GM12865 (cell line): Measurements from ENCODE around the gene STK35.
"Not testable (repeated sequence)": the region's sequence is repeated elsewhere in the genome, so short reads cannot be mapped to it uniquely, and the experiment has no call there.

Source experiments
- DNase-seq: peaks from one replicate; pipeline ENCODE4 v3.0.0; 2010; ENCODE audit warnings: low read depth
- H3K4me3 ChIP-seq: 2 replicates; pipeline ENCODE4 v1.5.1; 2011; ENCODE audit warnings: mild to moderate bottlenecking, low read depth, low read length, control low read depth
- TF ChIP-seq, protein P1 (sequence below): IDR thresholded peaks from 2 replicates; pipeline ENCODE4 v1.5.1; 2011; ENCODE audit warnings: low read length, control low read depth, low read depth, inconsistent platforms; ENCODE audit not compliant: insufficient read depth; ENCODE audit errors: missing control alignments

Gene STK35

DNA sequence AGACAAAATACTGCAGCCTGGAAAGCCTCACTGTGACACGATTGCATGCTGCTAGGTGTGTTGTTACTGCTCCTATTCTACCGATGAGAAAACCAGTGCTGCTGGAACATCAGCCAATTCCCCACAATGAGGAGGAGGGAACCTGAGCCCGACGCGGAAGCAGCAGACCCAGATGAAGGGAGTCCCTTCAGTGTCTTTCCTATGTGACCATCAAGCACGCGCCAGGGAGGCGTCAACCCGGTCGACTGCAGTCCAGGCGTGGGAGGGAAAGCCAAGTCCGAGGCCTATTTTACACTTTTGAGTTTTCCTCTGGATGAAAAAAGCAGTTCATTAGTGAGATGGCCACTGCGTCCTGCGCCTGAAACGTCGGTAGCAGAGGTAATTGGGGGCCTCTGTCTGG, 63.3 kb downstream of the STK35 start:
- no peak for DNase-seq
- TF ChIP-seq, protein P1, sequence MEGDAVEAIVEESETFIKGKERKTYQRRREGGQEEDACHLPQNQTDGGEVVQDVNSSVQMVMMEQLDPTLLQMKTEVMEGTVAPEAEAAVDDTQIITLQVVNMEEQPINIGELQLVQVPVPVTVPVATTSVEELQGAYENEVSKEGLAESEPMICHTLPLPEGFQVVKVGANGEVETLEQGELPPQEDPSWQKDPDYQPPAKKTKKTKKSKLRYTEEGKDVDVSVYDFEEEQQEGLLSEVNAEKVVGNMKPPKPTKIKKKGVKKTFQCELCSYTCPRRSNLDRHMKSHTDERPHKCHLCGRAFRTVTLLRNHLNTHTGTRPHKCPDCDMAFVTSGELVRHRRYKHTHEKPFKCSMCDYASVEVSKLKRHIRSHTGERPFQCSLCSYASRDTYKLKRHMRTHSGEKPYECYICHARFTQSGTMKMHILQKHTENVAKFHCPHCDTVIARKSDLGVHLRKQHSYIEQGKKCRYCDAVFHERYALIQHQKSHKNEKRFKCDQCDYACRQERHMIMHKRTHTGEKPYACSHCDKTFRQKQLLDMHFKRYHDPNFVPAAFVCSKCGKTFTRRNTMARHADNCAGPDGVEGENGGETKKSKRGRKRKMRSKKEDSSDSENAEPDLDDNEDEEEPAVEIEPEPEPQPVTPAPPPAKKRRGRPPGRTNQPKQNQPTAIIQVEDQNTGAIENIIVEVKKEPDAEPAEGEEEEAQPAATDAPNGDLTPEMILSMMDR = no peak

DNA sequence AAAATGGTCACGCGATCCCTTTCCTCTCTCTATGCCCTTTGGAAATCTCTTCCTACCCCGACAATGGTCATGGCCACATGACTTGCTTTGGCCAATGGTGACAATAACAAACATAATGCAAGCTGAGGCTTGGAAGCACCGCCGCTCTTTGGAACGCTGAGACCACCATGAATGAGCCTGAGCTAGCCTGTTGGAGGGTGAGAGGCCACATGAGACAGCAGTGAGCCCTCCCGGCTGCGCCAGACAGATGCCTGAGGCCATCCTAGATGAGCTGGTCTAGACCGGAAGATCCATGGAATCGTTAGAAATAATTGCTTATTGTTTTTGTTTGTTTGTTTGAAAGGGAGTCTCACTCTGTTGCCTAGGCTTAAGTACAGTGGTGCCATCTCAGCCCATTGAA, 64.2 kb downstream of the STK35 start:
- no peak for DNase-seq
- H3K4me3 ChIP-seq = no peak overlapping the region
- TF ChIP-seq, protein P1 = no peak

More for the DNA sequence above, 63.3 kb downstream of the STK35 start:
- H3K4me3 ChIP-seq = no peak overlapping the region

DNA sequence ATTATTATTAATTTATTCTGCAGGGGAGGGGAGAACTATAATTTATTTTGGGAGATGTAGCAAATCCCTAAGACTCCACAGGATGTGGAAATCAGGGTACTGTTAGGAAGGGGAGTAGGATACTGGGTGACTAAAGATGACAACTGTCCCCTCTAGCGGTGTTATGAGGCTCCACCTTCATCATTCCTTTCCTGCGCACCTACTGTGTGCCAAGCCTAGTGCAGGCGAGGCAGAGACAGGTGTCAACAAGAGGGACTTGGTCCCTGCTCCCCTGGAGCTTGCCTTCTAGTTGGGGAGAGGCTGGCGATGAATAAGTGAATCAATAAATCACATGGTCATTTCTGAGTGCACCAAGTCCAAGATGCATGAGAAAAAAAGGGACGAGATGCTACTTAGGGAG, 65.5 kb downstream of the STK35 start:
- DNase-seq = no peak
- H3K4me3 ChIP-seq = no peak overlapping the region
- TF ChIP-seq, protein P1 = no peak

DNA sequence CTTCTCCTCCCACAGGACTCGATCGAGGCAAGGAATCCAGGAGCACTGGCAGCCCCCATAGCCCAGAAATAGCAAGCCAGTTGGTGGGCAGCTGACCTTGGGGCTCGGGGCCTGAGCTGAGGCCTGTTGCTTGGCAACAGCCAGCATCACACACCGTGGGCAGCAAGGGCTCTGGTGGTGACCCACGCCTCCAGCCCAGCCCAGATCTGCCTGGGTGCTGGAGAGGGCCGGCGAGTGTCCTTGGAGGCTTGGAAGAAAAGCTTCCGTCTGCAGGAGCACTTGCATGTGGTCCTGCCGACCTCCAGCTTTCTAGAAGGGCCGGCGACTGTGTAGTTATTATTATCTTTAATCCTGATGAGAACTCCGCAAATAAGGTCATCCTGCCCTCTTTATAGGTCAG, 67.3 kb downstream of the STK35 start:
- no peak for DNase-seq
- no peak overlapping the region for H3K4me3 ChIP-seq
- TF ChIP-seq, protein P1 = no peak

DNA sequence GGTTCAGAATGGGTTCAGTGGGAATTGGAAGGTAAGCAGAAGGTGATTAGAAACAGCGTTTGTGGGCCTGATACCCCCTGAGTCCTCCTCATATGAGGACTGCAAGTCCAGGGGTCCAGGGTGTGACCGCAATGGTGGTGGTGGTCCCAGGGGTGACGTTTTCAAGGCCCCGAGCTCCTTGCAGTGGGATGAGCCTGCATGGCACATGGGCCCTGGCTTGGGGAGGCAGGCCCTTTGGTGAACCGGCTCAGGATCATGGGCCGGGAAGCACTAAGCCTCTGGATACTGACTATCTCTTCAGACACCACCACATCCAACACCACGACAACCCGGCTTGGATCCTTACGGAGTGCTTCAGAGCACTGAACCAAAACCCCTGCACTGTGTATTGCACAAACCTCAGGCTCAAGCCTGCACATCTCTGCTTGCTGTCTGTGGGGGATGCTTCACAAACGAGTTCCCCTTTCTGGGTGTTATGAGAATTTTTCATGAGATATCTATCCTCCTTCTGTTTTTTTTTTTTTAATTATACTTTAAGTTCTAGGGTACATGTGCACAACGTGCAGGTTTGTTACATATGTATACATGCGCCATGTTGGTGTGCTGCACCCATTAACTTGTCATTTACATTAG, 67.9 kb downstream of the STK35 start:
- TF ChIP-seq, protein P1 = no peak
- no peak overlapping the region for H3K4me3 ChIP-seq
- DNase-seq = no peak

DNA sequence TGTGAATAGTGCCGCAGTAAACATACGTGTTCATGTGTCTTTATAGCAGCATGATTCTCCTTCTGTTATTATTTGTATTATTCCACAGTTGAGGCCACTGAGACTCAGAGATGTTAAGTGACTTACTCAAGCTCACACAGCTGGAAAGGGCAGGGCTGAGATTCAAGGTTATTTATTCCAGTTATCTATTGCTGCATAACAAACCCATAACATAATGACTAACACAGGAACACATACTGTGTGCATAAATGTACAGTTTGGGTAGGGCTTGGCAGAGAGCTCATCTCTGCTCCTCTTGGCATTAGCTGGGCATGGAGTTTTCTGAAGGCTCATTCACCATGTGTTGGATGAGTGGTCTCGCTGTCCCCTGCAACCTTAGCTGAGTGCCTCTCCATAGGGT, 68.8 kb downstream of the STK35 start:
- TF ChIP-seq, protein P1 = no peak
- no peak for DNase-seq
- no peak overlapping the region for H3K4me3 ChIP-seq

DNA sequence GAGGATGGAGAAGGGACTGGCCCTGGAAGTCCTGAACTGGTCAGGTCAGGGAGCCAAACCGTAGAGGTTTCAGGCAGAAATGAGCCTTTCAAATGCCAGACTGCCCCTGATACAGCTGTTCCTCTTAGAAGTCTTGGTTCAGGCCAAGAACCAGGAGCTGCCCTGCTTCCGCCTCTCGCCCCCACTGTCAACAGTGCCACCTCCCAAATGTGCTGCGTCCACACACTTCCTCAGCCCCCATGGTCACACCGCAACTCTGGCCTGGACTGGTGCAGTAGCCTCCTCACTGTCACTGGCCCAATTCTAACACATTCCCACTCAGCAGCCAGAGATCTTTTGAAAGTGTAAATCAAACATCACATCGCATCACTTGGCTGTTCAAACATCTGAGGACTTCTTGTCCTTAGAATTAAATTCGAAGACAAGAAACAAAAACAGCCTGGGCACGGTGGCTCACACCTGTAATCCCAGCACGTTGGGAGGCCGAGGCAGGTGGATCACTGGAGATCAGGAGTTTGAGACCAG, 69.7 kb downstream of the STK35 start:
- H3K4me3 ChIP-seq = no peak overlapping the region
- no peak for DNase-seq
- TF ChIP-seq, protein P1 = no peak

DNA sequence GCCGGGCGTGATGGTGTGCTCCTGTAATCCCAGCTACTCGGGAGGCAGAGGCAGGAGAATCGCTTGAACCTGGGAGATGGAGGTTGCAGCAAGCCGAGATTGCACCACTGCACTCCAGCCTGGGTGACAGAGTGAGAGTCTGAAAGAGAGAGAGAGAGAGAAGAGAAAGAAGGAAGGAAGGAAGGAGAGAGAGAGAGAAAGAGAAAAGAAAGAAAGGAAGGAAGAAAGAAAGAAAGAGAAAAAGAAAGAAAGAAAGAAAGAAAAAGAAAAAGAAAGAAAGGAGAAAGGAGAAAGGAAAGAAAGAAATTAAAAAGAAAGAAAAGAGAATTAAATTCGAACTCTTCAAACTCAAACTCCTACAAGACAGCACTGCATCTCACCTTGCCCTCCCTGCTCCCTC, 70.2 kb downstream of the STK35 start:
- not testable (repeated sequence) for H3K4me3 ChIP-seq, DNase-seq
